Measurements from ENCODE around the gene HJV. TPM values are rescaled to one million over a fixed set of nuclear protein-coding genes. Genes with fewer than 3 reads are reported as not detected.

Gene HJV
- total RNA-seq, 1 donor from 2014 or later: not detected

DNA sequence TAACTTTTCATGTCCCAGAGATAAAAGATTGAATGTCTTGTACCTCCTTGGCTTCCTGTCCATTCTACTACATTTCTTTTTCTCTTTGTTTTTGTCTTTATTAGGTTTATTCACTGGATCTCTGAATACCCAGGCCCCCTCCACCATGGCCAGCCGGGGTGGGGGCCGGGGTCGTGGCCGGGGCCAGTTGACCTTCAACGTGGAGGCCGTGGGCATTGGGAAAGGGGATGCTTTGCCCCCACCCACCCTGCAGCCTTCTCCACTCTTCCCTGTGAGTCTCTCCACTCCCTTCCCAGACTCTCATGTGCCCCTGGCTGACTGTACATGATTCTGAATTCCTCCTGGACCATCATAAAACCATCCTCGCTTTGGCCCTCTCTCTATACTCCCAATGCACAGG, 46.8 kb downstream of the HJV start:
- intact Hi-C loops (cut with micrococcal nuclease): no loop called here
- Mint-ChIP-seq H3K4me1 (ENCODE audit: low read depth) (peaks cover 7% of the 10 kb centered on the region), H3K9me3 (no peaks in the 10 kb centered on the region), H3K4me3 (ENCODE audit: low read depth) (no peak overlapping the region), H3K27me3 (ENCODE audit: low read depth) (no peaks in the 10 kb centered on the region), H3K36me3 (ENCODE audit: low read depth) (peaks cover 3% of the 10 kb centered on the region), H3K27ac (no peak overlapping the region)
- DNase-seq (ENCODE audit: low spot score): no peak

- Mint-ChIP-seq H3K36me3 (ENCODE audit: low read depth) (peaks cover 14% of the 10 kb centered on the region), H3K4me1 (ENCODE audit: low read depth) (peaks cover 7% of the 10 kb centered on the region), H3K27ac (no peak overlapping the region), H3K9me3 (peaks cover 7% of the 10 kb centered on the region), H3K27me3 (ENCODE audit: low read depth) (no peaks in the 10 kb centered on the region), H3K4me3 (ENCODE audit: low read depth) (no peak overlapping the region)
- intact Hi-C loops (cut with micrococcal nuclease): no loop called here
- DNase-seq (ENCODE audit: low spot score): no peak
These were observed 49.0 kb downstream of the HJV start for GRCh38 chr1:145972580-145972979.

Other genes starting within 250 kb of the HJV start
- 15.5 TPM in 2 replicates for gene RNF115, start 197.6 kb downstream of the HJV start, total RNA-seq
- gene POLR3C, start 197.5 kb downstream of the HJV start, total RNA-seq: 31.6 and 33.4 TPM in 2 replicates
- gene NUDT17, start 176.1 kb downstream of the HJV start, total RNA-seq: 2.6 and 3.4 TPM in 2 replicates
- gene PIAS3, start 162.7 kb downstream of the HJV start, total RNA-seq: 21.1 and 21.3 TPM in 2 replicates
- gene ANKRD35, start 135.9 kb downstream of the HJV start, total RNA-seq: 0.23 and 0.37 TPM in 2 replicates
- gene ITGA10, start 111.7 kb downstream of the HJV start, total RNA-seq: 0.89 and 1.1 TPM in 2 replicates
- gene PEX11B, start 103.0 kb downstream of the HJV start, total RNA-seq: 22.1 and 23.4 TPM in 2 replicates
- 270 and 287 TPM in 2 replicates for gene RBM8A, start 94.3 kb downstream of the HJV start, total RNA-seq
- 38.1 and 39.4 TPM in 2 replicates for gene LIX1L, start 63.7 kb downstream of the HJV start, total RNA-seq
- gene ANKRD34A, start 57.2 kb downstream of the HJV start, total RNA-seq: 4.1 TPM in 2 replicates
- gene POLR3GL, start 57.0 kb downstream of the HJV start, total RNA-seq: 13.2 and 14.7 TPM in 2 replicates
- gene TXNIP, start 25.2 kb downstream of the HJV start, total RNA-seq: 37.8 and 39.1 TPM in 2 replicates
- 4.2 and 4.9 TPM in 2 replicates for gene NBPF10, start 123.1 kb upstream of the HJV start, total RNA-seq
- gene NOTCH2NLA, start 207.3 kb upstream of the HJV start, total RNA-seq: 40.9 and 41.9 TPM in 2 replicates